ENCODE data around the gene TENM3.

- no peak for TF ChIP-seq JUNB (IDR thresholded peaks at IDR 0.05)
- TF ChIP-seq RELA (IDR thresholded peaks at IDR 0.05; ENCODE audit: borderline replicate concordance, partially characterized antibody) = no peak
- no peak for TF ChIP-seq POU2F2 (IDR thresholded peaks at IDR 0.05; ENCODE audit: borderline replicate concordance, low read depth, low read length)
- TF ChIP-seq, protein P1, sequence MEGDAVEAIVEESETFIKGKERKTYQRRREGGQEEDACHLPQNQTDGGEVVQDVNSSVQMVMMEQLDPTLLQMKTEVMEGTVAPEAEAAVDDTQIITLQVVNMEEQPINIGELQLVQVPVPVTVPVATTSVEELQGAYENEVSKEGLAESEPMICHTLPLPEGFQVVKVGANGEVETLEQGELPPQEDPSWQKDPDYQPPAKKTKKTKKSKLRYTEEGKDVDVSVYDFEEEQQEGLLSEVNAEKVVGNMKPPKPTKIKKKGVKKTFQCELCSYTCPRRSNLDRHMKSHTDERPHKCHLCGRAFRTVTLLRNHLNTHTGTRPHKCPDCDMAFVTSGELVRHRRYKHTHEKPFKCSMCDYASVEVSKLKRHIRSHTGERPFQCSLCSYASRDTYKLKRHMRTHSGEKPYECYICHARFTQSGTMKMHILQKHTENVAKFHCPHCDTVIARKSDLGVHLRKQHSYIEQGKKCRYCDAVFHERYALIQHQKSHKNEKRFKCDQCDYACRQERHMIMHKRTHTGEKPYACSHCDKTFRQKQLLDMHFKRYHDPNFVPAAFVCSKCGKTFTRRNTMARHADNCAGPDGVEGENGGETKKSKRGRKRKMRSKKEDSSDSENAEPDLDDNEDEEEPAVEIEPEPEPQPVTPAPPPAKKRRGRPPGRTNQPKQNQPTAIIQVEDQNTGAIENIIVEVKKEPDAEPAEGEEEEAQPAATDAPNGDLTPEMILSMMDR (IDR thresholded peaks at IDR 0.05 in 2 of 3, conservative IDR thresholded peaks at IDR 0.05 in 1 of 3; ENCODE audit: control insufficient read depth in 2 of 3, extremely low read depth in 1 of 3, insufficient read depth in 1 of 3, low read depth in 3 of 3, low read length in 3 of 3) = no peak
- TF ChIP-seq, protein P2, sequence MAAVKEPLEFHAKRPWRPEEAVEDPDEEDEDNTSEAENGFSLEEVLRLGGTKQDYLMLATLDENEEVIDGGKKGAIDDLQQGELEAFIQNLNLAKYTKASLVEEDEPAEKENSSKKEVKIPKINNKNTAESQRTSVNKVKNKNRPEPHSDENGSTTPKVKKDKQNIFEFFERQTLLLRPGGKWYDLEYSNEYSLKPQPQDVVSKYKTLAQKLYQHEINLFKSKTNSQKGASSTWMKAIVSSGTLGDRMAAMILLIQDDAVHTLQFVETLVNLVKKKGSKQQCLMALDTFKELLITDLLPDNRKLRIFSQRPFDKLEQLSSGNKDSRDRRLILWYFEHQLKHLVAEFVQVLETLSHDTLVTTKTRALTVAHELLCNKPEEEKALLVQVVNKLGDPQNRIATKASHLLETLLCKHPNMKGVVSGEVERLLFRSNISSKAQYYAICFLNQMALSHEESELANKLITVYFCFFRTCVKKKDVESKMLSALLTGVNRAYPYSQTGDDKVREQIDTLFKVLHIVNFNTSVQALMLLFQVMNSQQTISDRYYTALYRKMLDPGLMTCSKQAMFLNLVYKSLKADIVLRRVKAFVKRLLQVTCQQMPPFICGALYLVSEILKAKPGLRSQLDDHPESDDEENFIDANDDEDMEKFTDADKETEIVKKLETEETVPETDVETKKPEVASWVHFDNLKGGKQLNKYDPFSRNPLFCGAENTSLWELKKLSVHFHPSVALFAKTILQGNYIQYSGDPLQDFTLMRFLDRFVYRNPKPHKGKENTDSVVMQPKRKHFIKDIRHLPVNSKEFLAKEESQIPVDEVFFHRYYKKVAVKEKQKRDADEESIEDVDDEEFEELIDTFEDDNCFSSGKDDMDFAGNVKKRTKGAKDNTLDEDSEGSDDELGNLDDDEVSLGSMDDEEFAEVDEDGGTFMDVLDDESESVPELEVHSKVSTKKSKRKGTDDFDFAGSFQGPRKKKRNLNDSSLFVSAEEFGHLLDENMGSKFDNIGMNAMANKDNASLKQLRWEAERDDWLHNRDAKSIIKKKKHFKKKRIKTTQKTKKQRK (IDR thresholded peaks at IDR 0.05; ENCODE audit: low read depth, low read length) = no peak
- TF ChIP-seq CREB1 (IDR thresholded peaks at IDR 0.05; ENCODE audit: low read depth) = no peak
- TF ChIP-seq BCL3 (IDR thresholded peaks at IDR 0.05; ENCODE audit: borderline replicate concordance, insufficient read depth, low read depth, low read length, poor library complexity, severe bottlenecking) = no peak
- no peak for TF ChIP-seq EZH2 (IDR thresholded peaks at IDR 0.05; ENCODE audit: borderline replicate concordance, control insufficient read depth, low read depth, low read length)
- TF ChIP-seq SP1 (IDR thresholded peaks at IDR 0.05; ENCODE audit: low read depth, low read length) = no peak
- TF ChIP-seq, protein P3, sequence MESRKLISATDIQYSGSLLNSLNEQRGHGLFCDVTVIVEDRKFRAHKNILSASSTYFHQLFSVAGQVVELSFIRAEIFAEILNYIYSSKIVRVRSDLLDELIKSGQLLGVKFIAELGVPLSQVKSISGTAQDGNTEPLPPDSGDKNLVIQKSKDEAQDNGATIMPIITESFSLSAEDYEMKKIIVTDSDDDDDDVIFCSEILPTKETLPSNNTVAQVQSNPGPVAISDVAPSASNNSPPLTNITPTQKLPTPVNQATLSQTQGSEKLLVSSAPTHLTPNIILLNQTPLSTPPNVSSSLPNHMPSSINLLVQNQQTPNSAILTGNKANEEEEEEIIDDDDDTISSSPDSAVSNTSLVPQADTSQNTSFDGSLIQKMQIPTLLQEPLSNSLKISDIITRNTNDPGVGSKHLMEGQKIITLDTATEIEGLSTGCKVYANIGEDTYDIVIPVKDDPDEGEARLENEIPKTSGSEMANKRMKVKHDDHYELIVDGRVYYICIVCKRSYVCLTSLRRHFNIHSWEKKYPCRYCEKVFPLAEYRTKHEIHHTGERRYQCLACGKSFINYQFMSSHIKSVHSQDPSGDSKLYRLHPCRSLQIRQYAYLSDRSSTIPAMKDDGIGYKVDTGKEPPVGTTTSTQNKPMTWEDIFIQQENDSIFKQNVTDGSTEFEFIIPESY (IDR thresholded peaks at IDR 0.05) = no peak
- TF ChIP-seq EP300 (IDR thresholded peaks at IDR 0.05; ENCODE audit: borderline replicate concordance in 1 of 2, control insufficient read depth in 1 of 2, low read depth in 2 of 2, low read length in 2 of 2) = no peak
- no peak for TF ChIP-seq TARDBP (IDR thresholded peaks at IDR 0.05; ENCODE audit: borderline replicate concordance)
- TF ChIP-seq SIX5 (IDR thresholded peaks at IDR 0.05; ENCODE audit: low read depth, low read length, severe bottlenecking) = no peak
- TF ChIP-seq MXI1 (IDR thresholded peaks at IDR 0.05; ENCODE audit: low read depth, low read length) = no peak
Observed at GRCh38 chr4:182729516-182729915, 486.3 kb downstream of the TENM3 start.

All from GM12878 (cell line).